ENCODE results near the gene EXOC4.

The EXOC4 gene

DNA sequence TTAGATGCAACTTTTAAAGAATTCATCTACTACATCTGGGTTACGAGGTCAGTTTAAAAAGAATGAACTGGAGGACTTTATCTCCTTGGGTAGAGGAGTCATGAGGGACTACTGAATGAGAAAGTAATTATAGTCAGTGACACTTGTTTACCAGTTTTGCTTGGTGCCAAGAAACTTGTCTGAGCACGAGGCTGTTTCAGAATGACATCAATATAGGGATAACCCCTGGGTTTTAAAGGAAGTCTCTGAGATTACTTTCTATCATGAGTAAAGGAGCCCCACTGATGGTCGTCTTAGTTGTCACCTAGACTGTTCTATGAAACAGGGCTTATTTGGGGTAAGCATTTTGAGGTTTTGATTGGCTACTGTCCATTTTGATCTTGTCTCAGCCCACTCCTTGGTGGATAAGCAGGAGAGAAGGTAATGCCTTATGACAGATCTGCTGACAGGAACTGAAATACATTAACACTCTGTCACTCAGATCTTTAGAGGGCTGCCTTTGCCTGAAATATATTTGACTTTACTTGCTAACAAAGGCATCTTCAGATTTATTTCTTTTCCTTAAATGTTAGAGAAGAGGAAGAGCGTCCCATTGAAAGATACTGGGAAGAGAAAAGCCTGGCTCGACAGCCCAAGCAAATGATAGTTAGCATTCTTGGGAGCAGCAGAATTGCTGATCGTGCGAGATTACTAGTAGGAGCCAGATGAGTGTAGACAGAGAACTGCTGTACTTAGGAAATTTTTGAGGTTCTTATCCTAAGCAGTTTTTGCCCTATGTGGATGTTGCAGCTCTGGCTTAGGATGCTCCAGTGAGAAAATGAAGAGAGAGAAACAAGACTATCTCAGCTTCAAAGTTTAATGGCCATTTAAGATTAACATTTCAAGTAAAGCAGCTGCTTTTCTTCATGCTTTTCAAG is 575.1 kb downstream of the EXOC4 start:
- Histone ChIP-seq H3K4me1 (ENCODE audit: insufficient read depth, low read length) (no peaks in the 10 kb centered on the region), H3K27ac (ENCODE audit: low read depth, low read length) (no peak overlapping the region), H3K36me3 (ENCODE audit: insufficient read depth, low read length) (no peaks in the 10 kb centered on the region), H3K9me3 (ENCODE audit: low read length) (no peaks in the 10 kb centered on the region), H3K9ac (ENCODE audit: low read length) (no peak overlapping the region), H3K27me3 (ENCODE audit: control insufficient read depth in 1 of 2, insufficient read depth in 2 of 2, low read length in 2 of 2) (no peaks in the 10 kb centered on the region), H3K4me3 (ENCODE audit: low read depth in 1 of 2, low read length in 2 of 2) (no peak overlapping the region)

DNA sequence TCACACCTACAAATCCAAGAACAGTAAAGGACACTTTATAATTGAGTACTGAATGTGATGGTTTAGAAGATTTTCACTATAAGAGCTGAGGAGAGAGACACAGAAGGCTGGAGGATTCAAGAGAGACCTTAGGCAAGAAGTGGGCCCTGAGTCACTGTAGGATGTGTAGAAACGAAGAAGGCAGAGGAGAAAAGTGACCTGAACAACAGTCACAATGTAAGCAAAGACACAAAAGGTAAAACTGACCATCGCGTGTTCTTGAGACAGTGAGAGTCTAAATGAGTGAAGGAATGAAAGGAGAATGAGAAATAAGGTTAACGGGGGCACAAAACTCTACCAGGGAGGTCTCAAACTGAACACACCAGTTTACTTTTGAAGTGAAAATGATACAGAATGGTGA is 576.0 kb downstream of the EXOC4 start:
- H3K27ac ChIP-seq (ENCODE audit: low read depth, low read length) = no peak overlapping the region
- H3K4me3 ChIP-seq (ENCODE audit: low read depth in 1 of 2, low read length in 2 of 2) = no peak overlapping the region
- no peaks in the 10 kb centered on the region for H3K36me3 ChIP-seq (ENCODE audit: insufficient read depth, low read length)
- H3K27me3 ChIP-seq (ENCODE audit: control insufficient read depth in 1 of 2, insufficient read depth in 2 of 2, low read length in 2 of 2) = no peaks in the 10 kb centered on the region
- no peaks in the 10 kb centered on the region for H3K4me1 ChIP-seq (ENCODE audit: insufficient read depth, low read length)
- no peaks in the 10 kb centered on the region for H3K9me3 ChIP-seq (ENCODE audit: low read length)
- H3K9ac ChIP-seq (ENCODE audit: low read length) = no peak overlapping the region

GRCh38 chr7:133829336-133829897 is 576.5 kb downstream of the EXOC4 start:
- no peak overlapping the region for H3K4me3 ChIP-seq (ENCODE audit: low read depth in 1 of 2, low read length in 2 of 2)
- H3K9ac ChIP-seq (ENCODE audit: low read length) = no peak overlapping the region
- no peaks in the 10 kb centered on the region for H3K4me1 ChIP-seq (ENCODE audit: insufficient read depth, low read length)
- H3K27ac ChIP-seq (ENCODE audit: low read depth, low read length) = no peak overlapping the region
- H3K9me3 ChIP-seq (ENCODE audit: low read length) = no peaks in the 10 kb centered on the region
- no peaks in the 10 kb centered on the region for H3K36me3 ChIP-seq (ENCODE audit: insufficient read depth, low read length)
- no peaks in the 10 kb centered on the region for H3K27me3 ChIP-seq (ENCODE audit: control insufficient read depth in 1 of 2, insufficient read depth in 2 of 2, low read length in 2 of 2)

DNA sequence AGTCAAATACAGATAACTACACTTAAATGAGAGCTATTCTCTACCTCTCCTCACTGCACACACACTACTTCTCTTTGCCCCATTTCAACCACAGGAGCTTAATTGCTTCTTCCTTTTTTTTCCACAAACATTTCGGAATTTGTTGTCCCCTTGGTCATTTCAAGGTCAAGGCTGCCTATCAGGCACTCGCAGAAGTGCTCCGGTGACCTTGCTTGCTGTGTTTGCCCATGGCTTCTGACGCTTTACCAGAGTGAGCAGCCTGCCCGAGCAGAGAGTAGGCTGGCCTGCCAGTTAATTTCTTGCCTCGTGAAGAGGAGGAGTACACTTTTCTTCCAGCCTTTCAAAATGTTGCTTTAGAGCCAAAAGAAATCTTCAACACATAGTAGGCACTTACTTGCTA is 577.2 kb downstream of the EXOC4 start:
- Histone ChIP-seq H3K36me3 (ENCODE audit: insufficient read depth, low read length) (no peaks in the 10 kb centered on the region), H3K27ac (ENCODE audit: low read depth, low read length) (no peak overlapping the region), H3K27me3 (ENCODE audit: control insufficient read depth in 1 of 2, insufficient read depth in 2 of 2, low read length in 2 of 2) (no peaks in the 10 kb centered on the region), H3K9ac (ENCODE audit: low read length) (no peak overlapping the region), H3K4me1 (ENCODE audit: insufficient read depth, low read length) (no peaks in the 10 kb centered on the region), H3K4me3 (ENCODE audit: low read depth in 1 of 2, low read length in 2 of 2) (no peak overlapping the region), H3K9me3 (ENCODE audit: low read length) (no peaks in the 10 kb centered on the region)

GRCh38 chr7:133836666-133837065 is 583.8 kb downstream of the EXOC4 start:
- Histone ChIP-seq H3K27ac (ENCODE audit: low read depth, low read length) (no peak overlapping the region), H3K9me3 (ENCODE audit: low read length) (no peaks in the 10 kb centered on the region), H3K36me3 (ENCODE audit: insufficient read depth, low read length) (no peaks in the 10 kb centered on the region), H3K4me1 (ENCODE audit: insufficient read depth, low read length) (peaks cover 13% of the 10 kb centered on the region), H3K4me3 (ENCODE audit: low read depth in 1 of 2, low read length in 2 of 2) (no peak overlapping the region), H3K27me3 (ENCODE audit: control insufficient read depth in 1 of 2, insufficient read depth in 2 of 2, low read length in 2 of 2) (no peaks in the 10 kb centered on the region), H3K9ac (ENCODE audit: low read length) (no peak overlapping the region)

DNA sequence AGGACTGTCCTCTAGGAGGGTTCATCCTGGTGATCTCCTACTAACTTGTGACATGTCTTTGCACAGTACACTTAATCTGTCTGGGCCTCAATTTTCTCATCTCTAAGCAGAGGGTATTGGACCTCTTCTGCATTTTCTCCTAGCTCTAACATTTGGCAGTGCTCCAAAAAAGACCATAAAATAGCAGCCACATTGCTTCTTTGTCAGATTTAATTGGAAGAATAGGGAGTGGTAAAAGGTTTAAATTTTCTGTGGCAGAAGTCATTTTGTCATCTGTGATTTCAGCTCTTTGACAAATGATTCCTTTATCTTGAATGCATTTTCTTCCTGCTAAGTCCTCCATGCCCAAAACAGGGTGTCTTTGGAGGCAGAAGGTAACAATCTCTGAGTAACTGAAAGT is 584.3 kb downstream of the EXOC4 start:
- H3K36me3 ChIP-seq (ENCODE audit: insufficient read depth, low read length) = no peaks in the 10 kb centered on the region

DNA sequence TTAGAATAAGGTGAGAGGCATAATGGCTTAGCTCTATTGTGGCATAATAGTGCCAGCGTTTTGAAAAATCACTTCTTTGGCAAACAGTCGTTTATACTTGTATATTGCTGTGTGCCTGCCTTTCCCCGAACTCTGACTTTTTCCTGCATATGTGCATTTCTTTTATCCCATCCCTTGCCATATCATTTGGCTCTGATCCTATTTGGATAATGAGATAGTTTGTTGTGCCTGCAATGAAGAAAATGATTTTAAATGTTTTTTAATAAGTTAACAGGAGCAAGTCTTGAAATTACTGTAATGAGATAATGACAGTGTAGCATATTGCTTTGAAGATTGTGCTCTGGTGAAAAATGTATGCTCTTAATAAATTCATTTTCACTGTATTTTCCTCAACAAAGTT is 586.2 kb downstream of the EXOC4 start:
- Histone ChIP-seq H3K4me1 (ENCODE audit: insufficient read depth, low read length) (peaks cover 13% of the 10 kb centered on the region), H3K9ac (ENCODE audit: low read length) (no peak overlapping the region), H3K9me3 (ENCODE audit: low read length) (no peaks in the 10 kb centered on the region), H3K36me3 (ENCODE audit: insufficient read depth, low read length) (no peaks in the 10 kb centered on the region), H3K27me3 (ENCODE audit: control insufficient read depth in 1 of 2, insufficient read depth in 2 of 2, low read length in 2 of 2) (no peaks in the 10 kb centered on the region), H3K4me3 (ENCODE audit: low read depth in 1 of 2, low read length in 2 of 2) (no peak overlapping the region), H3K27ac (ENCODE audit: low read depth, low read length) (no peak overlapping the region)

More for the DNA sequence above, 584.3 kb downstream of the EXOC4 start:
- Histone ChIP-seq H3K9ac (ENCODE audit: low read length) (no peak overlapping the region), H3K4me3 (ENCODE audit: low read depth in 1 of 2, low read length in 2 of 2) (no peak overlapping the region), H3K4me1 (ENCODE audit: insufficient read depth, low read length) (peaks cover 13% of the 10 kb centered on the region), H3K9me3 (ENCODE audit: low read length) (no peaks in the 10 kb centered on the region), H3K27ac (ENCODE audit: low read depth, low read length) (no peak overlapping the region), H3K27me3 (ENCODE audit: control insufficient read depth in 1 of 2, insufficient read depth in 2 of 2, low read length in 2 of 2) (no peaks in the 10 kb centered on the region)

DNA sequence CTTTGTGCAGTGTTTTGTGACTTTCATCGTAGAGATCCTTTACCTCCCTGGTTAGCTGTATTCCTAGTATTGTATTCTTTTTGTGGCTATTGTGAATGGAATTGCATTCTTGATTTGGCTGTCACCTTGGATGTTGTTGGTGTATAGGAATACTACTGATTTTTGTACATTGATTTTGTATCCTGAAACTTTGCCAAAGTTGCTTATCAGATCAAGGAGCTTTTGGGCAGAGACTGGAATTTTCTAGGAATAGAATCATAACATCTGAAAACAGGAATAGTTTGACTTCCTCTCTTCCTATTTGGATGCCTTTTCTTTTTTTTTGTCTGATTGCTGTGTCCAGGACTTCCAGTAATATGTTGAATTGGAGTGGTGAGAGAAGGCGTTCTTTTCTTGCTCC is 590.5 kb downstream of the EXOC4 start:
- H3K4me1 ChIP-seq (ENCODE audit: insufficient read depth, low read length) = no peaks in the 10 kb centered on the region
- H3K9me3 ChIP-seq (ENCODE audit: low read length) = no peaks in the 10 kb centered on the region
- H3K9ac ChIP-seq (ENCODE audit: low read length) = no peak overlapping the region
- no peak overlapping the region for H3K27ac ChIP-seq (ENCODE audit: low read depth, low read length)
- no peaks in the 10 kb centered on the region for H3K27me3 ChIP-seq (ENCODE audit: control insufficient read depth in 1 of 2, insufficient read depth in 2 of 2, low read length in 2 of 2)
- no peaks in the 10 kb centered on the region for H3K36me3 ChIP-seq (ENCODE audit: insufficient read depth, low read length)
- H3K4me3 ChIP-seq (ENCODE audit: low read depth in 1 of 2, low read length in 2 of 2) = no peak overlapping the region

- H3K27ac ChIP-seq (ENCODE audit: low read depth, low read length) = no peak overlapping the region
- no peak overlapping the region for H3K9ac ChIP-seq (ENCODE audit: low read length)
- H3K36me3 ChIP-seq (ENCODE audit: insufficient read depth, low read length) = no peaks in the 10 kb centered on the region
- H3K4me1 ChIP-seq (ENCODE audit: insufficient read depth, low read length) = no peaks in the 10 kb centered on the region
- H3K4me3 ChIP-seq (ENCODE audit: low read depth in 1 of 2, low read length in 2 of 2) = no peak overlapping the region
- H3K9me3 ChIP-seq (ENCODE audit: low read length) = no peaks in the 10 kb centered on the region
- no peaks in the 10 kb centered on the region for H3K27me3 ChIP-seq (ENCODE audit: control insufficient read depth in 1 of 2, insufficient read depth in 2 of 2, low read length in 2 of 2)
These were observed 592.1 kb downstream of the EXOC4 start for GRCh38 chr7:133845005-133845404.

DNA sequence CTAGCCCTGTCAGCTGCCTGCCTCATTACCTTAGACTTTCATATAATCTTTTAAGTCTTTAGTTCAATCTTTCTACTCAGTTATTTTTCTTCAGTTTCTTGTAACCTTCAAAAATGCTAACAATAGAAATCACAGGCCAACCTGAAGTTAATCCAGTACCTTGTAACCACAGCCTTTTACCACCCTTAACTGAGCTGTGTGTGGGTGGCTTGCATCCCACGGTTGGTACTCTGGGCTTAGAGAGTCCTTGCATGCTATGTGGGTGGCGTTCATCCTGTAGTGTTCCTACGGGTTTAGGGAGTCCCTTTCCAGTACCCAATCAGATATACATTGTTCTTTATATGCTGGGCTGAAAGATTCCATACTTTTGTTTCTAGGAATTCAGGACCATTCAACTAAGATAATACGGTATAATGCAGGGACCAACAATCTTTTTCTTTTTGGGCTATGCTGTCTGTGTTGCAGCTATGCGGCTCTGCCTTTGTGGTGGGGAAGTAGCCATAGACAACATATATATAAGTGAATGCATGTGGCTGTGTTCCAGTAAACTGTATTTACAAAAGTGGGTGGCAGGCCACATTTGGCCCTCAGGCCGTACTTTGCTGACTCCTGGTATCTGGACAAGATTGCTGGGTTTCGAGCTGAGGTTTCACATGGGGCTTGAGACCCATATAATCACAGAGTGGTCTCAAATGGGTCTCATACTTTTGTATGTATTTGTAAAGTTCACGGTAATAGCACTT is 593.5 kb downstream of the EXOC4 start:
- H3K27ac ChIP-seq (ENCODE audit: low read depth, low read length) = no peak overlapping the region
- no peaks in the 10 kb centered on the region for H3K9me3 ChIP-seq (ENCODE audit: low read length)
- H3K4me1 ChIP-seq (ENCODE audit: insufficient read depth, low read length) = no peaks in the 10 kb centered on the region
- no peak overlapping the region for H3K9ac ChIP-seq (ENCODE audit: low read length)
- H3K4me3 ChIP-seq (ENCODE audit: low read depth in 1 of 2, low read length in 2 of 2) = no peak overlapping the region
- H3K27me3 ChIP-seq (ENCODE audit: control insufficient read depth in 1 of 2, insufficient read depth in 2 of 2, low read length in 2 of 2) = no peaks in the 10 kb centered on the region
- no peaks in the 10 kb centered on the region for H3K36me3 ChIP-seq (ENCODE audit: insufficient read depth, low read length)

DNA sequence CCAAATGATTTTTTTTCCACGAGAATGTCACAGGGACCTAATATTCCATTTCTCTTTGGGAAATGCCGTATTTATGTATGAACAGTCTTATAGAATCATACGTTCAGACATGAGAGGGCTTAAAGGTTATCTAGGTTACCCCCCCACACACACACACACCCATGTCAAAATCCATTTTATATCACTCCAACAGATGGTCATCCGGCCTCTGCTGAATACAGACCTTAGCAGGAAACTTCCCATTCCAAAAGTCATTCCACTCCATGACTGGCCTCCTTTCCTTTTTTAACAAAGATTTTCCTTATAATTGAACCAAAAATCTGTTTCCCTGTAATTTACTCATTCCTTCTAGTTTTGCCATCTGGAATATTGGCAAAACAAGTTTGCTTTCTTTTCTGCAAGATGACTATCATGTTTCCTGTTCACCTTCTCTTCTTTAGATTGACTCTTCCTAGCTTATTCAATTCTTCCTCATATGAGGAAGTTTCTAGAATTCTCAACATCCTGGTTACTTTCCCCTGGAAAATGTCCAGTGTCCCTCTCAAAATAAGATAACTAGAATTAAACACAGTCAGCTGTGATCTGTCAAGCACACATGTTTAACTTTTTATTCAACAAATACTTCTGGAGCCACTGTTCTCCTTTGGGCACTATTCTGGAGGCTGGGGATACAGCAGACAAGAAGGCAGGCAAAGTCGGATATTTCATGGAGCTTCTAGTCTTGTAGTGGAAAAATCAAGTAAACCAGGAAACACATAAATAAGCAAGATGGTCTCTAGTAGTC is 597.8 kb downstream of the EXOC4 start:
- no peaks in the 10 kb centered on the region for H3K9me3 ChIP-seq (ENCODE audit: low read length)
- H3K4me3 ChIP-seq (ENCODE audit: low read depth in 1 of 2, low read length in 2 of 2) = no peak overlapping the region
- no peaks in the 10 kb centered on the region for H3K27me3 ChIP-seq (ENCODE audit: control insufficient read depth in 1 of 2, insufficient read depth in 2 of 2, low read length in 2 of 2)
- H3K9ac ChIP-seq (ENCODE audit: low read length) = no peak overlapping the region
- H3K36me3 ChIP-seq (ENCODE audit: insufficient read depth, low read length) = no peaks in the 10 kb centered on the region
- H3K4me1 ChIP-seq (ENCODE audit: insufficient read depth, low read length) = no peaks in the 10 kb centered on the region
- no peak overlapping the region for H3K27ac ChIP-seq (ENCODE audit: low read depth, low read length)

Data from muscle layer of colon (tissue), 2 donors.